A204.1 (cell line): Measurements from ENCODE around the gene BCCIP.

Experiments used
- FAIRE-seq: peaks from 2 replicates; lab custom pipeline; 2012; peaks lifted over from hg19 to GRCh38; lab: Jason Lieb, UNC

The BCCIP gene

GRCh38 chr10:125822878-125823662 is at the start of gene BCCIP, which contains the start of gene UROS:
Gene BCCIP (plus strand): TSS chr10:125823546. CDS start chr10:125823558, 12 bp downstream.
Gene UROS (minus strand): TSS chr10:125823258. CDS start chr10:125816499, 6,759 bp downstream.
- no peak for FAIRE-seq

- FAIRE-seq, result no peak
Measured at GRCh38 chr10:125773687-125774543, 49.4 kb upstream of the BCCIP start.

GRCh38 chr10:125774581-125775191 is 48.7 kb upstream of the BCCIP start:
- no peak for FAIRE-seq

GRCh38 chr10:125775491-125776106 is 47.7 kb upstream of the BCCIP start, which contains the start of gene MMP21:
Gene MMP21 (minus strand): TSS chr10:125775821. CDS start chr10:125775821, 0 bp downstream.
- no peak for FAIRE-seq

GRCh38 chr10:125777806-125778205 is 45.5 kb upstream of the BCCIP start:
- no peak for FAIRE-seq

GRCh38 chr10:125778556-125778955 is 44.8 kb upstream of the BCCIP start:
- no peak for FAIRE-seq

- FAIRE-seq, result no peak
Measured at GRCh38 chr10:125779403-125780327, 43.7 kb upstream of the BCCIP start.

GRCh38 chr10:125781374-125781773 is 42.0 kb upstream of the BCCIP start:
- no peak for FAIRE-seq

- FAIRE-seq, result no peak
Measured at GRCh38 chr10:125782054-125782453, 41.3 kb upstream of the BCCIP start.

- no peak for FAIRE-seq
Measured at GRCh38 chr10:125782616-125783015, 40.7 kb upstream of the BCCIP start.

- no peak for FAIRE-seq
Measured at GRCh38 chr10:125783408-125783807, 39.9 kb upstream of the BCCIP start.

- no peak for FAIRE-seq
Measured at GRCh38 chr10:125783957-125784356, 39.4 kb upstream of the BCCIP start.

- FAIRE-seq, result no peak
Measured at GRCh38 chr10:125785791-125786190, 37.6 kb upstream of the BCCIP start.

GRCh38 chr10:125788156-125789034 is 35.0 kb upstream of the BCCIP start:
- no peak for FAIRE-seq

GRCh38 chr10:125792342-125793300 is 30.7 kb upstream of the BCCIP start:
- no peak for FAIRE-seq

GRCh38 chr10:125795128-125795527 is 28.2 kb upstream of the BCCIP start:
- no peak for FAIRE-seq

GRCh38 chr10:125795637-125796190 is 27.6 kb upstream of the BCCIP start:
- no peak for FAIRE-seq

GRCh38 chr10:125797424-125797823 is 25.9 kb upstream of the BCCIP start:
- FAIRE-seq, result no peak
